T-helper 2 cell treated with Interferon-gamma antibody and Interleukin-4, amounts not matched to agents 100 ng/mL and 5 ng/mL, for 36 hours (primary cell): ENCODE measurements around the gene HSPBAP1. TPM values are rescaled to one million over a fixed set of nuclear protein-coding genes. Genes with fewer than 3 reads are reported as not detected.

Experiments
- intact Hi-C: fragments of 100-400 bp; cut with micrococcal nuclease; formaldehyde crosslinking; loops from one replicate; pipeline ENCODE4 v1.15.1; 2023
- total RNA-seq: library from RNA; stranded (reverse); gene quantifications from 2 replicates; pipeline ENCODE4 v1.2.3, GENCODE V29; 2022

HSPBAP1 gene
- total RNA-seq: 7.8 and 8.2 TPM in 2 replicates

GRCh38 chr3:122793568-122794416, at the start of gene HSPBAP1:
HSPBAP1 (minus strand) TSS chr3:122793831; CDS start chr3:122793680, 151 bp downstream.
- intact Hi-C loops: loop anchor here (1.0 to 10.0 kb wide), 7 partner anchors 111 to 1139 kb away; partner anchors contain the start of genes DTX3L, FAM162A, HACD2 and MIX23

- intact Hi-C loops: no loop called here
Measured at GRCh38 chr3:122835590-122835989, 42.0 kb upstream of the HSPBAP1 start.

DNA sequence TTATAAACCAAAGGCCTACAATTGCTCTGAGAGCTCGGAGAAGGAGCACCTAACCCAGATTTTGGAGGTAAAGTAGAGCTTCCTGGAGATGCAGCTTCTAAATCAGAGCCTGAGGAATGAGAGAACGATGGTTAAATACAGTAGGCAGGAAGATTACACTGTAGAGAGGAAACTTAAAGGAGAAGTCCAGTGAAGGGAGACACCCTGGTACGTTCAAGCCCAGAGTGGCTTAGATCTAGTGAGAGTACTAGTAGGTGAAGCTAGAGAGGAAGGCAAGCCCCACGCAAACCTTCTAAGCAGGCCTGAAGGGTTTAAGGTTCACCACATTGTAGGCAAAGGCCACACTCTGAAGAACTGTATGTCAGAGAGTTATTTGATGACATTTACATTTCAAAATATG, 34.6 kb upstream of the HSPBAP1 start:
- intact Hi-C loops: no loop called here

- intact Hi-C loops: no loop called here
Measured at GRCh38 chr3:122826278-122826677, 32.6 kb upstream of the HSPBAP1 start.

DNA sequence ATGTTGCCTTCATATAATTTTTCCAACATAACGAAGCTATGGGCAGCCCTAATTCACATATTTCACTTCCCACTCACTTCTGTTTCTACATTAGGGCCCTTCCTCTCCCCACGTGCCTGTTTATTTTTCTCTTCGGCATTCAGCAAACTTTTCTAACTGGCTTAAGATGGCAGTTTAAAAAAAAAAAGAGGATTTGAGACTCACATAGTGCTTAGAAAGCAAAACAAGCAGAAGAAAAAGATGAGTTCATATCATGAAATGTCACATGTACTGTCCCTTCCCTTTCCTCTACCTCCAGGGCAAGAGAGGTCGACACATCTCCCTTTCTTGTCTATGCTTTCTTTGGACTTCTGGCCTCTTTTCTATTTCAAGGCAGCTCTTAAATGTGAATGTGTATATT, 31.8 kb upstream of the HSPBAP1 start:
- intact Hi-C loops: no loop called here

- intact Hi-C loops: no loop called here
Measured at GRCh38 chr3:122824465-122825381, 31.1 kb upstream of the HSPBAP1 start.

- intact Hi-C loops: no loop called here
Measured at GRCh38 chr3:122816587-122816986, 23.0 kb upstream of the HSPBAP1 start.

- intact Hi-C loops: no loop called here
Measured at GRCh38 chr3:122810734-122811133, 17.1 kb upstream of the HSPBAP1 start.

DNA sequence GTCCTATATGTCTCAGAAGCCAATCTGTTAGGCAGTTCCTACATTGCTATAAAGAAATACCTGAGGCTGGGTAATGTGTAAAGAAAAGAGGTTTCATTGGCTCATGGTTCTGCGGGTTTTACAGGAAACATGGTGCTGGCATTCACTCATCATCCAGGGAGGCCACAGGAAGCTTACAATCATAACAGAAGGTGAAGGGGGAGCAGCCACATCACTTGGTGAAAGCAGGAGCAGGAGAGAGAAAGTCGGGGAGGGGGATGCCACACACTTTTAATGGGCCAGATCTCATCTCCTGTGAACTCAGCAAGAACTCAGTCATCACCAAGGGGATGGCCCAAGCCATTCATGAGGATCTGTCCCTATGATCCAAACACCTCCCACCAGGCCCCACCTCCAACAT, 10.3 kb upstream of the HSPBAP1 start:
- intact Hi-C loops: no loop called here

- intact Hi-C loops: no loop called here
Measured at GRCh38 chr3:122802323-122802722, 8.7 kb upstream of the HSPBAP1 start.

- intact Hi-C loops: no loop called here
Measured at GRCh38 chr3:122800706-122801237, 7.1 kb upstream of the HSPBAP1 start.

DNA sequence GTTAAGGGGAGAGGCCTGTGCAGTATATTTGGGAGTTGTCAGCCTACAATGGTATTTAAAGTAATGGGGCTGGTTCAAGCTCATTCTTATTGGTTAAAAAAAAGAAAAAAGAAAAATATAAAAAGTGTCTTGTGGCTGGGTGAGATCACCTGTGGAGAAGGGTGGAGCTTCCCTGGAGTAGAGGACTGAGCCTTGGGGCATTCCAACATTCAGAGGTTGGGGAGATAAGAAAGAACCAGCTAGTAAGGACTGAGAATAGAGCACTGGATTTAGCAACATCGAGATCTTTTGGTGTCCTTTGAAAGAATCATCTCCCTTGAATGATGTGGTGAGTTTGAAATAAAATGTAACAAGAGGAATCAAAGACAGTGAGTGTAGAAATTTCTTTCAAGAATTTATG, 6.4 kb upstream of the HSPBAP1 start:
- intact Hi-C loops: no loop called here

DNA sequence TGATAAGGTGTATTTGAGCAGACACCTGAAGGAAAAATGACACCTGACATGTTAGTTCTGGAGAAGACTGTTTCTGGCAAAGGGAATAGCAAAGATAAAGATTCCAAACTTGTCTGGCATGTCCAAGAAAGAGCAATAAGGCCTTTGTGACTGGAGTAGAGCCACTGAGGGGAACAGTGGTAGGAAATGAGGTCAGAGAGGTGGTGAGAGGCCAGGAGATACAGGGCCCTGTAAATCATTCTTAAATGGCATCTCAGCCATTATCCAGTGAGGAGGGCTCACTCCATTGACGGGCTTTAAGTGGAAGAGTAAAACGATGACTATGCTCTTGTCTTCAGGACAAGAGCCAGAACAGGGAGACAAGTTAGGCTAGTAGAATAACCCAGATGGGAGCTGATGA, 5.7 kb upstream of the HSPBAP1 start:
- intact Hi-C loops: loop anchor here (10.0 kb wide), 2 partner anchors 415 to 1145 kb away; partner anchors contain the start of genes FAM162A and MIX23

DNA sequence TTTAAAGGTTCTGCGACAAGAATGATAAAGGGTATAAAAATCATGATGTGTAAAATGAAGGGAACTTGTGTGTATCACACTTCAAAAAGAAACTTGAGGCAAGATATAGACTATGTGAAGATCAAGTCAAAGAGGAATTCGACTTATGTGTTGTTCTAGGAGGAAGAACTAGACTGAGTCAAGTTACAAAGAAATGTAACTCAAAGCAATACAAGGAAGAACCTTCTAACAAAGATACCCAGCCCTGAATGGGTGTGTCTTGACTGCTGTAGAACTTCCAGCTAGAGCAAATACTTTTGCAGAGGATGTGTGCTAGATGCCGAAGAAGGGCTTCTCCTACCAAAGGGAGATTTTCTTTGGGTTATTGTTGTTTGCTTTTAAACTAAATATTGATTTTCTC, 3.7 kb upstream of the HSPBAP1 start:
- intact Hi-C loops: loop anchor here (10.0 kb wide), 2 partner anchors 412 to 1142 kb away; partner anchors contain the start of genes FAM162A and MIX23

DNA sequence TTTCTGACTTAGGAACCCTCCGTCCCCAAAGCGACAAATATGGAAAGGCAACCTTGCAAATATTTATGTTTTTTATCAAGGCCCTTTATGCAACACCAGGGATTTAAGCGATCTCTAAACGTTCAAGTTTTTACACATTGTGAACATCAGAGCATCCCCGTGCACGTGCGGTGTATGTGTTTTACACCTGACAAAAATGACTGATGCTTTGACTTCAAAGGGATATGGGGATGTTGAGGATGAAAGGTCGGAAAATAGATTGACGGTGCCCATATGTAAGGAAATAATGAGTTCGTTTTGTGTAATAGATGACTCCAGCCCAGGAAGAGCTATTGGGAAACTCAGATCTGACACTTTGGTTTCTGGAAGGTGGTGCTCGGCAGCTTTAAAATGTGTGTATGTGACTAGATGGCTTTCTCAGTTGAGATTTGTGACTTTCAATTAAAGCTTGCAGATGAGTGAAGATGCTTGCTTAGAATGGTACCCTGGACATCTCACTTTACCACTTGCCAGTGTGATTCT, 2.1 kb upstream of the HSPBAP1 start:
- intact Hi-C loops: loop anchor here (2.0 to 10.0 kb wide), 3 partner anchors 379 to 1141 kb away; partner anchors contain the start of genes FAM162A, MIX23 and WDR5B

DNA sequence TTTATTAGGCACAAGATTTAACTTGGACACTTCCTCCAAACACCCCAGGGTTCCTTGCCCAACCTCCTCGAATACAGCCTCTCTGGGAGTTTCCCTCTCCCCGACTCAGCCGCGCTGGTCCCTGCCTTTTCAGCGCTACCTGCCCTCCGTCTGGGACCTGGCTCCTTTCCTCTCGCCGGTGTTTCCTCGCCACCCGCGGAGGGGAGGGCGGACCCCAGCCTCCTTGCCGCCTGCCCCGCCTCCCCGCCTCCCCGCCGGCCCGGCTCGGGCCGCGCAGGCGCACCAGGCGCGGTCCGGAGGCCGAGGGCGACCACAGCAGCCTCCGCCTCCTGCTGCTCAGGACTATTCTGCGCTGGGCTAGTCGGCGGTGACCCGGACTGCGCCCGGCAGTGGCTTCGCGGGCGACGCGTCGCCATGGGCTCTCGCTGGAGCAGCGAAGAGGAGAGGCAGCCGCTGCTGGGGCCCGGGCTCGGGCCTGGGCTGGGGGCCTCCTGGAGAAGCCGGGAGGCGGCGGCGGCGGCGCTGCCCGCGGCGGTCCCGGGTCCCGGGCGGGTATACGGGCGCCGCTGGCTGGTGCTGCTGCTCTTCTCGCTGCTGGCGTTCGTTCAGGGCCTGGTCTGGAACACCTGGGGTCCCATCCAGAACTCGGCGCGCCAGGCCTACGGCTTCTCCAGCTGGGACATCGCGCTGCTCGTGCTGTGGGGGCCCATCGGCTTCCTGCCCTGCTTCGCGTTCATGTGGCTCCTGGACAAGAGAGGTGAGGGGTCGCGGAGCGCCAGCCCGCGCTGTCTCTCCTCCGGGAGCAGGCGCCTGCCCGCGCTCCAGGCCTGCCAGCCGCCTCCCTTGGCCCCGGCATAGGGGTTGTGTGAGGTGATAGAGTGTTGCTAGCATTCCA, 1.4 kb upstream of the HSPBAP1 start, which contains the start of gene SLC49A4:
Gene SLC49A4 (plus strand): TSS at position 291 of the 895 bp plus-strand sequence. CDS start 124 bp downstream, at position 415.
- intact Hi-C loops: loop anchor here (2.0 to 10.0 kb wide), 5 partner anchors 113 to 1140 kb away; partner anchors contain the start of genes DTX3L, FAM162A, MIX23 and PARP14

- intact Hi-C loops: loop anchor here (2.0 to 10.0 kb wide), 5 partner anchors 112 to 1140 kb away; partner anchors contain the start of genes DTX3L, FAM162A, MIX23 and PARP14
Measured at GRCh38 chr3:122794483-122794778, 800 bp upstream of the HSPBAP1 start.

GRCh38 chr3:122789585-122790273, 3.9 kb downstream of the HSPBAP1 start:
- intact Hi-C loops: loop anchor here (5.0 to 10.0 kb wide), 4 partner anchors 107 to 1135 kb away; partner anchors contain the start of genes DTX3L, FAM162A, MIX23 and PARP14

DNA sequence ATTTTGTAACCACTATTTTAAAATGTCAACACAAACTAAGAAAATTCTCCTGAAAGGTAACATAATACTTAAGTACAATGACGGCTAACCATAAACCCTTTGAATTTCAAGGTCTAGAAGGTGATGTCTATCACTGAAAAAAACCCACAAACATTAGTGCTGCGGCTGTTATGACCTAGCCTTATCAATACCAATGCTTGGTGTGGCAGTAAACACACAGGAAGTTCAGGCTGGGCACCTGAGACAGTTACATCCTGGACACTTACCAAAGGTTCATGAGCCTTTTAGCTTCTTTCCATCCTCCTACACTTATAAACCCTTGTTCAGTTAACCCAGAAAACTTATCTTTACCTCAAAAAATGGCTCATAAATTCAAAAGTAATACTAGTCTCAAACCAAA, 5.8 kb downstream of the HSPBAP1 start:
- intact Hi-C loops: no loop called here
